Colon (tissue), 2 donors: ENCODE data around the gene SMAGP.
"Not testable (repeated sequence)": the region's sequence is repeated elsewhere in the genome, so short reads cannot be mapped to it uniquely, and the experiment has no call there.

Experiments used
- FAIRE-seq: peaks from 2 replicates; lab custom pipeline; 2012; peaks lifted over from hg19 to GRCh38; lab: Jason Lieb, UNC
- donor health status: control.
- donor health status: control.

Gene SMAGP

DNA sequence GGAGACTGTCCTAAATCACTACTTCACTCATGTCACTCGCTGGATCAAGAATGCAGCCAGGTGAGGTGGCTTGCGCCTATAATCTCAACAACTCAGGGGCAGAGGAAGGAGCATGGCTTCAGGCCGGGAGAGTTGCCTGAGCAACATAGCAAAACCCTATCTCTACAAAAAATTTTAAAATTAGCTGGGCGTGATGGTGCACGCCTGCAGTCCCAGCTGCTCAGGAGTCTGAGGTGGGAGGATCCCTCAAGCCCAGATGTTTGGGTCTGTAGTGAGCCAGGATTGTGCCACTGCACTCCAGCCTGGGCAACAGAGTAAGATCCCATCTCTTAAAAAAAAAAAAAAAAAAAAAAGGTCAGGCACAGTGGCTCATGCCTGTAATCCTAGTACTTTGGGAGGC is 5.9 kb downstream of the SMAGP start:
- no peak for FAIRE-seq

DNA sequence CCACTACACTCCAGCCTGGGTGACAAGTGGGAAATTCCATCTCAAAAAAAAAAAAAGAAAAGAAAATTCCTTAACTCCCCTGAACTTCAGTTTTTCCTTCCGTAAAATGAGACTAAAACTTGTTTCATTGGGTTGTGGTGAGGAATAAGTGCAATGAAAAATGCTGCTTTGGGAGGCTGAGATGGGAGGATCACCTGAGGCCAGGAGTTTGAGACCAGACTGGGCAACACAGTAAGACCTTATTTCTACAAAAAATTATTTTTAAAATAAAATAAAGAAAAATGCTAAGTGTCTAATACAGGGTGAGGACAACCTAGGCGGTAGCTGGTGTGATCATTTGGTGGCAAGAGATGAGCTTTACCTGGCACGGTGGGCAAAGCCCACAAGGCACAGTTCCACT is 6.9 kb downstream of the SMAGP start:
- no peak for FAIRE-seq

DNA sequence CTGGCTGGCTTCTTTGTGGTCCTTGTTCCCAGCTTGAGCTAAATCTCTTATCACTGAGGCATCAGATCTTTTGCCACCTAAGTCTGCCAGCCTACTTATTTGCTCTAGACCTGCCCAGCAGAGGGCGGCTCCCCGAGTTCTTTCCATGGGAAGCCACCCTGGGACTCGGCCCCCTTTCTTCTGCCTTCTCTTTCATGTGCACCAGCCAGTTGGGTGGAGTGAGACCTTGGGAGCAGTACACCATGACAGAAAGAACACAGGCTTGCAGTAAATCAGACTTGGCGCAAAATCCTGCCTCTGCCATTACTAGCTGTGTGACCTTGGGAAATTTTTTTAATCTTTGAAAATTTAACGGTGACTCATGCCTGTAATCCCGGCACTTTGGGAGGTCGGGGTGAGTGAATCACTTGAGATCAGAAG is 7.4 kb downstream of the SMAGP start:
- FAIRE-seq: no peak

DNA sequence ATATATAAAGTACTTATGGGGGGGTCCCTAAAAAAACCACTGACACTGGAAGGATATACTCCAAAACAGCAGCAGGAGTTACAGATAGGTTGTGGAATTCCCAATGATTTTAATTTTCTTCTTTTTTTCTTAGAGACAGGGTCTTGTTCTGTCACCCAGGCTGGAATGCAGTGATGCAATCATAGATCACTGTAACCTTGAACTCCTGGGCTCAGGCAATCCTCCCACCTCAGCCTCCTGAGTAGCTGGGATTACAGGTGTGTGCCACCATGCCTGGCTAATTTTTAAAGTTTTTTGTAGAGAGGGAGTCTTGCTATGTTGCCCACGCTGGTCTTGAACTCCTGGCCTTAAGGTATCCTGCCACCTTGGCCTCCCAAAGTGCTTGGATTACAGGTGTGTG is 10.6 kb downstream of the SMAGP start:
- FAIRE-seq: not testable (repeated sequence)

DNA sequence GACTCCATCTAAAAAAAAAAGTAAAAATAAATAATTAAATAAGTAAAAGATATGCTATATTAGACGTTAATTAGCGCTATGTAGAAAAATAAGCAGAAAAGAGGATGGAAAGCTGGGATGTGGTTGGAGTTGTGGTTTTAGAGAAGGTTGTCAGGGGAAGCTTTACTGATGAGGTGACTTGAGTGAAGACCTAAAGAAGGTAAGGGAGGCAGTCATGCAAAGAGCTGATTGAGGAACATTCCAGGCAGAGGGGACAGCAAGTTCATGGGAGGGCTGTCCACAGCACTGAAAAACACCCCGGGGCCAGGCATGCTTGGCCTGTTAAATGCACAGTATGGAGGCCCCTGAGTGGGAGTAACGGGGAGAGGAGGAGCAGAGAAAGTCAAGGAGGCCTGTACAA is 15.7 kb downstream of the SMAGP start:
- FAIRE-seq: no peak

DNA sequence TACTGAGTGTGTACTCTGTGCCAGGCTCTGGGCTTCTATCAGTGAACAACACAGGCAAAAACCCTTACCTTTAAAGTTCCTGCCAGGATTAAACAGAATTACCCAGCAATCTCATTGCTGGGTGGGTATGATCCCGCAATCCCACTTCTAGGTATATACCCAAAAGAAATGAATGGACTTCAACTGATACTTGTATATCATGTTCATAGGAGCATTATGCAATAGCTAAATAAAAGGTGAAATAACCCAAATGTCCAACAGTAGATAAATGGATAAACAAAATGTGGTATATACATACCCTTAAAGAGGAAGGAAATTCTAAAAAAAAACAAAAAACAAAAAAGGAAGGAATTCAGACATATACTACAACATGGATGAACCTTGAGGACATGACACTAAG is 16.9 kb downstream of the SMAGP start:
- no peak for FAIRE-seq

DNA sequence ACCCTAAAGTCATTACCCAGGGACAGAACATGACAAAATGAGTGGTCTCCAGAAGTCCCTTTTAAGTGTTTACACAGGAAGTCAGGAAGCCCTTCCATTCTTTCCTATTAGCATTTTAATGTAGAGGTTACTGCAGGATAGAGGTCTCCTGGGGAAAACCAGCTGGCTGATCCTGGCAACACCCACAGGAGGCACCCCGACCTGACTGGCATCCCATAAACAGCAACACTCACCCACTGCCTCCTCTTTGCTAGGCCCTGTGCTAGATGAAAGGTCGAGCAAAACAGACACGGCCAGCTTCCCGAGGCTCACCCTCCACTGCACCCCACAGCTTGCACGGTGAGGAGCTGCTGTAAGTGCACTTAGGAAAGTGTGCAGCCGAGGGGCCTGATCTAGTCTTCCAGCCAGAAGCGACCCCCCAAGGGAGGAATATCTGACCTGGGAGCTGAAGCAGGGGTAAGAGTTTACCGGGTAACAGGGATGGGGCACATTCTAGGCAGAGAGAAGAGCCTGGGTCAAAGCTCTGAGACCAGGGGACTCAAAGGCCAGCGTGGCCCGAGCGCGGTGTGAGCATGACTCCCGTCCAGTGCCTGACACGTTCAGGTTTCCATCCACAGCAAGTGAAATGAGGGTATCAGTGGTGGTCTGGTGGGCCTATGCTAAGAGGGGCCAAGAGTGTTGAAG is 22.6 kb downstream of the SMAGP start:
- no peak for FAIRE-seq

DNA sequence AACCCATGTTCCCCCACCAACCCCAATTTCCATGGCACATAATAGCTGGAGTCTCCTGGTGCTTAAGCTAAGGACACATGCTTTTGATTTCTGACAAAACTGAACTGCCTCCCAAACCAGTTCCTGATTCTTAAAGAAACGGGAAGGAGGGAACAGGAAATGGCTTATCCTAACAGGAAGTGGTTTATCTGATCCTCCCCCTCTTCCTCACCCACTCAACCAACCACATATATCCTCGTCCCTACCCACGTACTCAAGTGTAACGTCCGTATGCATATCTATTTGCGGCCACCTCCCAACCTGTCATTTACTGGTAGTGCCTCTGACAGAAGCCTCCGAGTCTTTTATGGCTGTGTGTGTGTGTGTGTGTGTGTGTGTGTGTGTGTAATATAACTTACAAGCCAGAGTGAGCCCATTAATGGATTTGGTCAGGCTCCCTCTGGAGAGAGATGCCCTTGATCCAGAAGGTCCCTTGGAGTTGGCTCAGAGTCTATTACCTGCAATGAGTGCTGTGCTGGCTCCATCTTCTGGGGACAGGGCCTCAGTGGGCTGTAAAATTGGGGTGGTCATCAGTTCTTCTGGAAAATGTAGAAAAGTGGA is 23.9 kb downstream of the SMAGP start:
- no peak for FAIRE-seq

DNA sequence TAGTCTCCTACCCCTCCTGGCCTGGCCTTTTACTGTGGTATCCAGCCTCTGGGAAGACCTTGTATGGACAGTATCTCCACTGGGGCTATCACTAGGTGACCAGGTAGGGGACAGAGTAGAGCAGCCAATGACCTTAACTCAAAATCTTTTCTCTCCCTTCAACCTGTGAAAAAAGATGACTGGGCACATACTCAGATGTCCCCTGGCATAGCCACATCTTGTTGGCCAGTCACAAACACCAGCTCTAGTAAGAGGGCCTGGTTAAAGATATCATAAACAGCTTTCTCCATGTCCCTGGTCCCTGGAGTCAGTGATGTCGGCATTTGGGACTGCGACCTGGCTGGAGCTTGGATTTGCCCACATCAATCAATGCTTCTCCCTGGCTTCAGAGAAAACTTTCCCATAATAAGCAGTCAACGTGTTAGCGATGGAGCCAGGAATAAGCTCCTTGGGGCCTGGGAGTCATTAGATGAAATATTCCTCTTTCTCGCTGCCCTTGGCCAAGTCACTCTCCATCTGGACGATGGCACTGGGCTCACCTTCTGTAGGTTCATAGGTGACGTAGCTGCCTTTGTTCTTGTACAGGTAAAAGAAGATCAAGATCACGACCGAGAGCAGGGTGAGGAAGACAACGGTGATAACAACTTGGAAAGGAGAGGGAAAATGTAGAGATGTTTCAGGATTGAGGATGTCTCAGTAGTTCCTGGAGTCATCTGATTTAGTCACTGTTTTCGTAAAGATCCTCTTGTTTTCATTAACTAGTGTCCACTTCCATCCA is 24.6 kb downstream of the SMAGP start:
- FAIRE-seq: no peak

DNA sequence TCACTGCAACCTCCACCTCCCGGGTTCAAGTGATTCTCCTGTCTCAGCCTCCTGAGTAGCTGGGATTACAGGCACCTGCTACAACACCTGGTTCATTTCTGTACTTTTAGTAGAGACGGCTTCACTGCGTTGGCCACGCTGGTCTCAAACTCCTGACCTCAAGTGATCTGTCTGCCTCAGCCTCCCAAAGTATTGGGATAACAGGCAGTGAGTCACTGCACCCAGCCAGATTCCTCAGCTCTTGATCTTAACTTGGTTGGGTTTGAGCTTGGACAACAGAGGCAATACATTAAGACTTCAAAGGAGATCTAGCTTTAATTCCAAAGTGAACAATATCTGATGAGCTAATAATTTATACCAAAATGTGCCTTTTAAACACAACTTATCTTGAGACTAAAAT is 25.9 kb downstream of the SMAGP start:
- FAIRE-seq: no peak

DNA sequence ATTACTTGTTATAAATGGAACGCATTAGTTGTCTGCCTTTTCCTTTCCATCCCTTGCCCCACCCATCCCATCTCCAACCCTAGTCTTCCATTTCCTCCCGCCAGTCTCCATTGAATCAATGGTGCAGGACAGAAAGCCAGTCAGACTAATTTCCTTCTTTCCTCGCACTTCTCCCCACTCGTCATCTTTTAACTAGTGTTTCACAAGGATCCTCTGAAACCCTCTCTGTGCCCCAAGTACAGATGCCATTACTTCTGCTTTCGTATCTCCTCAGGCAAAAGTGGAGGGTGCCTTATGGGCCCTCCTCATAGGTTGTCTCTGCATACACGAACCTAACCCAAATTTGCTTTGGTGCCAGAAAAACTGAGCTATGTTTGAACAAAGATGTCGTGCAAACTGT is 27.3 kb downstream of the SMAGP start:
- FAIRE-seq: no peak

DNA sequence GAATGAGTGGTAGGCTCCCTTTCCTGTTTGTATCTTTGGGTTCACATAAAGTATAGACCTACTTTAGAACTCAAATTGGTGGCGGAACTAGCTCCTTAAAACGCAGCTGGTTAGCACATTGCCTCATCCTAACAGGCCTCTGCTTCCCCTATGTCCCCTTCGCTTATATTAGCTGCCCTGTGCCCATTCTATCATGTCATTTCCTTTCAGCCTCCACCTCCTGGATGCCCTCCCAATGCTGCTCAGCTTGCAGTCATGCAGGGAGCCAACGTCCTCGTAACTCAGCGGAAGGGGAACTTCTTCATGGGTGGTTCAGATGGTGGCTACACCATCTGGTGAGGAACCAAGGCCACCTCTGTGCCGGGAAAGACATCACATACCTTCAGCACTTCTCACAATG is 28.1 kb downstream of the SMAGP start:
- no peak for FAIRE-seq

DNA sequence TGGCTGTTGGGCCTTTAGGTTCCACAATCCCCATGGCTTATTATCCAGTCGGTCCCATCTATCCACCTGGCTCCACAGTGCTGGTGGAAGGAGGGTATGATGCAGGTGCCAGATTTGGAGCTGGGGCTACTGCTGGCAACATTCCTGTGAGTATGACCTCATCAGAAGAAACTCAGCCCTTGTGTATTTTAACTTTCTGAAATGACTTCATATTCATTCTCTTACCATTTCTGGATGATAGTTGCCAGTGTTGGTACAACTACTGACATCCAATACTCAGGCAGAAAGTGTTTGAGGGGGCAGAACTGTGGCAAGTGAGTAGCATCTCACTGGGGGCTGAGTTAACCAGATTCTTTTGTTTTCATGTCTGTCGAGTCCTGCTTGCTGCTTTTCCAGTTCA is 29.2 kb downstream of the SMAGP start:
- FAIRE-seq: no peak

DNA sequence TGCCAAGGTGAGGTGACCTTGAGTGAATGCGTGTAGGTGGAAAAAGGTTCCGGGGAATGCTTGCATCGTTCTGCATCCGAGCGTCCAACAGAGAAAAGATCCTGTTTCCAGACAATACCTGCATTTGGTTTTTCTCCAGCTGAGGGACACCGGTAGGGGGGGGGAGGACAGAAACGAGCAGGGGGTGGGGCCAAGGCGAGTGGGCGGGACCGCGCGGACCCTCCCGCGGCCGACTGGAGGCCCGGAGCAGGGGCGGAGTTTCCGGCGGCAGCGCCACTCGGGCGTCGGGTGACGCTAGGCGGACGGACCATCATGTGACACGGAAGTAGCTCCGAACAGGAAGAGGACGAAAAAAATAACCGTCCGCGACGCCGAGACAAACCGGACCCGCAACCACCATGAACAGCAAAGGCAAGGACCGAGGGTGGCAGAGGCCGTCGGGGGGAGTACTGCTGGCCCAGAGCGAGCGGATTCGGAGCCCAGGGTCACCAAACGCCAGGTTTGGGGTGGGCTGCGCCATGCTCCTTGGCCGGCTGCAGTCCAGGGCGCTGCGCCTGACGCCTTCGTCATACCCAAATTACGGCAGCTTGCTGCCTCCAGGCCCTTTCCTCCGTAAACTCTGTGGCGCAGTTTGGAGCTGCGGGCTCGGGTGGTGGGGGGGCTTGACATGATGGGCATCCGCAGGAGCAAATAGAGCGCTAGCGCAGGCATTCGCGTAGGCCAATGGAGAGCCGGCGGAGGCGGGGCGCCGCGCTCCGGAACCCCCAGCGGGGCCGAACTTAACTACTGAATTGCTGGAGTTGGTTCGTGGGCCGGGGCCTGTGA is 31.5 kb downstream of the SMAGP start, which contains the start of gene DAZAP2:
DAZAP2 (plus strand) TSS at position 317 of the 825 bp plus-strand sequence; CDS start at position 399, 82 bp downstream.
- FAIRE-seq: no peak

DNA sequence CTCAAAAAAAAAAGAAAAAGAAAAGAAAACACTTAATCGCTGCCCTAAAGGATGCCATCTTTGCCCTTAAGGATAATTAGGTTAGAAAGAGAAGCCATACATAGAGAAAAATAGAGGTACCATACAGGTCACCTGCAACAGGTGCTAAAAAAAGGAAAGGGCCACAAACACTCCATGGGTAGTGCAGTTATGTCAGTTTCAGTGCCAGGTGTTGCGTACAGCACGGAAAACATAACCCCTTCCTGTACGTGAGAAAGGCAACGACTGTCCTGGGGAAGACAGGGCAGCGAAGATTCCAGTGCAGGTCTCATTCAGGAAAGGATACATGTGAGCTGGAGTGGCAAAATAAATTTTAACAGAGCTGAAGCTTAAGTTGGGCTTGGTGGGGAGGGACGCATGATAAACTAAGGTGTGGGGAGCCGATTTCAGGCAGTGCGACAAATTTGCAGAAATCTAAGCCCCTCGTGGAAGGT is 32.1 kb downstream of the SMAGP start:
- FAIRE-seq: no peak

DNA sequence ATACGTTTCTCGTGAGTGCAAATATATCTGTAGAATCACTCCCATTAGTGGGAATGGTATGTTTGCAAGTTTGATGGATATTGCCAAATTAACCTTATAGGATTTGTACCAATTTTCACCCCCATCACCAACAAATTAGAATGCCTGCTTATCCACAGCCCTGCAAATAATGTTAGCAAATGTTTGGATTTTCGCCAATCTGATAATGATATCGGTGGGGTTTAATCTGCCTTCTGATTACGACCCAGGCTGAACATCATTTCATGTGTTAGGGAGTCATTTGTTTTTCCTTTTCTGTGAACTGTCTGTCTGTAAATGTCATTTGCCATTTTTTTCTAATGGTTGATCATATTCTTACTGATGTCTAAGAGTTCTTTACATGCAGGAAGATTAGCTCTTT is 35.7 kb downstream of the SMAGP start:
- no peak for FAIRE-seq

DNA sequence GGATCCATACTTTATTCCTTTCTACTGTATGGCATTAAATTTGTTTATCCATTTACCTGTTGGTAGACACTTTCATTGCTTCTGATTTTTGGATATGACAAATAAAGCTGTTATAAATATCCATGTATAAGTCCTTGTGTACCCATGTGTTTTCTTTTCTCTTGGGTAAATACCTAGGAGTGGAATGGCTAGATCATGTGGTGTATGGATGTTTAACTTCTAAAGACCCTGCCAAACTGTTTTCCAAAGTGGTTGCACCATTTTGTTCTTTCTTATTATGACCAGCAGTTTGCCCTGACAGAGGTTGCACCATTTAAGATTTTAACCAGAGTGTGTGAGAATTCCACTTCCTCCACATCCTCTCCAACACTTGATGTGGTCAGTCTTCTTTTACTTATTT is 37.6 kb downstream of the SMAGP start:
- no peak for FAIRE-seq

DNA sequence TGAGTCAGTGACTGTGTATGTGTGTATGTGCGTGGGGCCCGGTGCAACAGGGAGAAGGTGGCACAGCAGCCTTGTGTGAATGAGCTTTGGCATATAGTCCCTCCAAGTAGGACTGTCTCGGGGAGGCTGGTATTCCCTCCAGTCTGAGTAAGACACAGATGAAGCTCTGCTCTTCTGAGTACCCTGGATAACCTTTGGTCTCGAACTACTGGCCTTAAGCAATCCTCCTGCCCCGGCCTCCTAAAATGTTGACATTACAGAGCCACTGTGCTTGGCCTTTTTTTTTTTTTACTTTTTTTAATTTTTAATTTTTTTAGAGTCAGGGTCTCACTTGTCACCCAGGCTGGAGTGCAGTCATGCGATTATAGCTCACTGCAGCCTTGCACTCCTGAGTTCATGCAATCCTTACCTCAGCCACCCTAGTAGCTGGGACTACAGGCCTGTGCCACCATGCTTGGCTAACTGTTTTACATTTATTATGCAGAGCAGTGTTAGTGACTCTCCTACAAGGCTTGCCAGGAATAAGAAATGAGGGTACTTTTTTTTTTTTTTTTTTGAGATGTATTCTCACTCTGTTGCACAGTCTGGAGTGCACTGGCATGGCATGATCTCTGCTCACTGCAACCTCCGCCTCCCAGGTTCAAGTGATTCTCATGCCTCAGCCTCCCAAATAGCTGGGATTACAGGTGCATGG is 41.0 kb downstream of the SMAGP start:
- FAIRE-seq: no peak

DNA sequence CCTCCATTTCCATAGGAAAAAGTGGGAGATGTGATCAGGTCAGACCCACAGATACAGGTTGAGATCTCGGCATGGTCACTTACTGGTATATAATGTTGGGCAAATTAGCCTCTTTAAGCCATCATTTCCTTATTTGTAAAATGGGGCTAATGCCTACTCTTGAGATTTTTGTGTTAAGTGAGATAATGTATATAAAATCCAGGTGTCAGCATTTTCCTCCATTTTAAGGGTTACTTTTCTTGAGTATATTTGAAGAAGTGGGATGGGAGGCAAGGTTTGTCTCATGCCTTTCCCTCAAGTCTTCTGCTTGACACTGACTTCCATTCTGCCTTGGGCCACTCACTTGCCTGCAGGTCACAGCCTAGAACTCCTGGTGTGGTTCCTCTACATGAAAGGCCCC is 42.3 kb downstream of the SMAGP start:
- no peak for FAIRE-seq

DNA sequence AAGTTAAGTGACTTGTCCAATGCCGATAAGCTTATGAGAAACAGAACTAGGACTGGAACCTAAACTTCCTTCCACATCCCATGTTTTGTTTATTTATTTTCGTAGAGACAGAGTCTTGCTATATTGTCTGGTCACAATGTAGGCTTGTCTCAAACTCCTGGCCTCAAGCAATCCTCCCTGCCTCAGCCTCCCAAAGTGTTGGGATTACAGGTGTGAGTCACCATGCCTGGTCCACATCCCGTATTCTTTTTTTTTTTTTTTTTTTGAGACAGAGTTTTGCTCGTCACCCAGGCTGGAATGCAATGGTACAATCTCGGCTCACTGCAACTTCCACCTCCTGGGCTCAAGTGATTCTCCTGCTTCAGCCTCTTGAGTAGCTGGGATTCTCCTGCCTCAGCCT is 43.1 kb downstream of the SMAGP start:
- FAIRE-seq: not testable (repeated sequence)

DNA sequence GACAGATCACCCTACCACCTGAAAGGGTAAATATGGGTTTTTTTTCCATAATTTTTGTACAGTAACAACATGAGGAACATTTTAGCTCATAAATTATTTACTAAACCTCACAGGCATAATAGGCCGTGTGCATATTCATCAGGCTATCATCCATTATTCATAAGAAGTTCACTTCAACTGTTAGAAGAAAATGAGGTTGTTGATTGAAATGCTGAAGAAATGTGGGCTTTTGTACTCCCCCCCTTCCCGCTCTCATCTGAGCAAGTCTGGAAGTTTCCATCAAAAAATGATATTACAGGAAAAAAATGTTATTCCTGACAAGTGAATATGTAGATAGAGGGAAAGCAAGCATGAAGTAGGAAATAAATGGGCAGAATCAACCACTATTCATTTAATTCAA is 44.4 kb downstream of the SMAGP start:
- FAIRE-seq: no peak

DNA sequence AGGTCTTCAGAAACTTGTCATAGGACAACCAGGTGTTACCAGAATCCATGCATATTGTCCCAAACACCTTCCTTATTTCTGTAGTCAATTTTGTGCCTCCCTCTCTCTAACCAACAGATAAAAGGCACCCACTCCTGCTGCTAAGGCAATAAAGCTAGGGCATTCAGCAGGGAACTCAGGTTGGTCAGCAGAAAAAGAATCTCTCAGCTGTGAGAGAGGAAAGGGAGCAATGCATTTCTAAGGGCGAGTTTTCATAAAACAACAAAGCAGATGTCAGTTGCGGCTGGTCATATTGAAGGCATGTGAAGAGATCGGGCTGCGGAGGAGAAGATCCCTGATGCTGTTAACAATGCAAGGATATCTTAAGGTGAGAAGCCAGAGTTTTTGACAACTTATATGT is 45.0 kb downstream of the SMAGP start:
- no peak for FAIRE-seq
